ENCODE results near the gene SNX1.

GRCh38 chr15:64117759-64118487, 22.1 kb downstream of the SNX1 start:
- TF ChIP-seq CTCF (IDR thresholded peaks at IDR 0.05) (no peak), EZH2 (IDR thresholded peaks at IDR 0.05; ENCODE audit: borderline replicate concordance, insufficient read depth, low read depth, low read length, poor library complexity, severe bottlenecking) (no peak)
